CD14-positive monocyte (primary cell): ENCODE measurements around the gene PTAR1. TPM values are rescaled to one million over a fixed set of nuclear protein-coding genes. Genes with fewer than 3 reads are reported as not detected.
A peak's percentile ranks its signal among the peaks of the same experiment; 100 is the strongest.
"Not testable (repeated sequence)": the region's sequence is repeated elsewhere in the genome, so short reads cannot be mapped to it uniquely, and the experiment has no call there.

ENCODE experiments used
- DNase-seq, 3 donors: peaks; one replicate each; pipeline ENCODE4 v3.0.0-alpha.2; 2011 to 2022
- H2AFZ ChIP-seq: 2 replicates; pipeline ENCODE4 v1.6.0; 2012; ENCODE audit warnings: mild to moderate bottlenecking, low read depth, low read length, inconsistent platforms; ENCODE audit not compliant: insufficient read depth, poor library complexity, severe bottlenecking
- H3K27ac ChIP-seq, 2 donors: 1 replicate in 1 of 2; 2 replicates in 1 of 2; pipeline ENCODE4 v1.5.1; 2012 to 2013; ENCODE audit warnings: low read length in 2 of 2, control low read depth in 1 of 2, inconsistent platforms in 1 of 2, low read depth in 1 of 2, mild to moderate bottlenecking in 1 of 2
- H3K27me3 ChIP-seq, 2 donors: one replicate each; pipeline versions ENCODE4 v1.6.0 to v1.6.1; 2011 to 2013; ENCODE audit warnings: low read length in 2 of 2; ENCODE audit not compliant: control insufficient read depth in 2 of 2, insufficient read depth in 2 of 2
- H3K36me3 ChIP-seq, 2 donors: replicated peaks in 1 of 2; 1 replicate in 1 of 2; 2 replicates in 1 of 2; pipeline versions ENCODE4 v1.5.1 to v1.6.1; 2012 to 2013; ENCODE audit warnings: low read length in 2 of 2, control low read depth in 1 of 2, inconsistent platforms in 1 of 2, mild to moderate bottlenecking in 1 of 2; ENCODE audit not compliant: insufficient read depth in 2 of 2, control insufficient read depth in 1 of 2
- H3K4me1 ChIP-seq, 2 donors: 1 replicate in 1 of 2; 2 replicates in 1 of 2; pipeline versions ENCODE4 v1.5.1 to v1.6.1; 2012 to 2013; ENCODE audit warnings: low read length in 2 of 2, control low read depth in 1 of 2, inconsistent platforms in 1 of 2, mild to moderate bottlenecking in 1 of 2, moderate library complexity in 1 of 2; ENCODE audit not compliant: insufficient read depth in 2 of 2, control insufficient read depth in 1 of 2
- H3K4me2 ChIP-seq: replicated peaks from 2 replicates; pipeline ENCODE3; 2012; ENCODE audit warnings: low read length, moderate library complexity, mild to moderate bottlenecking; ENCODE audit not compliant: poor library complexity, severe bottlenecking; ENCODE audit errors: extremely low read depth
- H3K4me3 ChIP-seq, 3 experiments: fragments of 200-600 bp in 1 of 3; sonication (generic) in 1 of 3; replicated peaks in 1 of 3; 1 replicate in 2 of 3; 2 replicates in 1 of 3; pipeline ENCODE4 v1.5.1; 2011 to 2013; ENCODE audit warnings: low read length in 3 of 3, mild to moderate bottlenecking in 3 of 3, control low read depth in 2 of 3, low read depth in 2 of 3, inconsistent platforms in 1 of 3, moderate library complexity in 1 of 3
- H3K79me2 ChIP-seq: 2 replicates; pipeline ENCODE4 v1.6.0; 2012; ENCODE audit warnings: mild to moderate bottlenecking, control low read depth, inconsistent platforms, low read length, moderate library complexity; ENCODE audit not compliant: insufficient read depth
- H3K9ac ChIP-seq: 2 replicates; pipeline ENCODE4 v1.6.0; 2017; ENCODE audit warnings: low read length, mild to moderate bottlenecking; ENCODE audit not compliant: insufficient read depth, poor library complexity, severe bottlenecking
- H3K9me3 ChIP-seq, 2 donors: replicated peaks in 1 of 2; 1 replicate in 1 of 2; 2 replicates in 1 of 2; pipeline versions ENCODE4 v1.5.1 to v1.6.1; 2012 to 2013; ENCODE audit warnings: low read length in 2 of 2, control low read depth in 1 of 2; ENCODE audit not compliant: control insufficient read depth in 1 of 2, insufficient read depth in 1 of 2
- H4K20me1 ChIP-seq: 2 replicates; pipeline ENCODE4 v1.6.0; 2012; ENCODE audit warnings: mild to moderate bottlenecking, low read length, control low read depth, moderate library complexity; ENCODE audit not compliant: insufficient read depth
- H3K27ac Mint-ChIP-seq, 7 donors: one replicate each; pipeline ENCODE4 v1.8.0; 2020; ENCODE audit warnings: mild to moderate bottlenecking in 7 of 7, mixed read lengths in 7 of 7, moderate library complexity in 6 of 7, inconsistent platforms in 2 of 7
- H3K27me3 Mint-ChIP-seq, 3 donors: one replicate each; pipeline ENCODE4 v1.8.0; 2021 to 2022; ENCODE audit warnings: low read depth in 3 of 3, mild to moderate bottlenecking in 3 of 3, mixed read lengths in 3 of 3, moderate library complexity in 3 of 3, inconsistent platforms in 1 of 3
- H3K36me3 Mint-ChIP-seq, 2 donors: one replicate each; pipeline ENCODE4 v1.8.0; 2020; ENCODE audit warnings: mixed read lengths in 2 of 2, inconsistent platforms in 1 of 2, mild to moderate bottlenecking in 1 of 2
- H3K4me1 Mint-ChIP-seq: one replicate; pipeline ENCODE4 v1.8.0; 2020; ENCODE audit warnings: mild to moderate bottlenecking, mixed read lengths
- H3K4me3 Mint-ChIP-seq, 2 donors: one replicate each; pipeline ENCODE4 v1.8.0; 2020; ENCODE audit warnings: mild to moderate bottlenecking in 2 of 2, mixed read lengths in 2 of 2, moderate library complexity in 1 of 2
- H3K9me3 Mint-ChIP-seq, 7 donors: one replicate each; pipeline ENCODE4 v1.8.0; 2020 to 2022; ENCODE audit warnings: mixed read lengths in 7 of 7, mild to moderate bottlenecking in 6 of 7, moderate library complexity in 6 of 7, inconsistent platforms in 2 of 7
- WGBS: methylation state at CpG from one replicate; pipeline ENCODE4 v1.1.5; 2013; ENCODE audit warnings: missing lambda C conversion rate; ENCODE audit not compliant: insufficient coverage; 5-methylcytosine and 5-hydroxymethylcytosine counted together
- intact Hi-C, 2 donors: fragments of 100-400 bp; cut with micrococcal nuclease; formaldehyde crosslinking; loops; one replicate each; pipeline versions ENCODE4 v1.15.0 to v1.15.1; 2023
- polyA plus RNA-seq, 3 donors: library from polyadenylated mRNA; depleted of rRNA in 1 of 3; unstranded in 2 of 3; stranded (reverse) in 1 of 3; fragments of 300-500 nt in 2 of 3; fragments of >200 nt in 1 of 3; fragmentation: Illumina TruSeq in 2 of 3; gene quantifications; 1 replicate in 2 of 3; 2 replicates in 1 of 3; pipeline ENCODE4 v1.2.3, GENCODE V29; 2012 to 2021
- TF ChIP-seq, protein P1 (sequence below): fragments of 200-600 bp; IDR thresholded peaks from one replicate; pipeline ENCODE4 v1.8.0; 2022; ENCODE audit warnings: antibody characterized with exemption, mild to moderate bottlenecking

Gene PTAR1
- polyA plus RNA-seq, 3 donors = 12.3 to 24.6 (median 13.4) TPM

DNA sequence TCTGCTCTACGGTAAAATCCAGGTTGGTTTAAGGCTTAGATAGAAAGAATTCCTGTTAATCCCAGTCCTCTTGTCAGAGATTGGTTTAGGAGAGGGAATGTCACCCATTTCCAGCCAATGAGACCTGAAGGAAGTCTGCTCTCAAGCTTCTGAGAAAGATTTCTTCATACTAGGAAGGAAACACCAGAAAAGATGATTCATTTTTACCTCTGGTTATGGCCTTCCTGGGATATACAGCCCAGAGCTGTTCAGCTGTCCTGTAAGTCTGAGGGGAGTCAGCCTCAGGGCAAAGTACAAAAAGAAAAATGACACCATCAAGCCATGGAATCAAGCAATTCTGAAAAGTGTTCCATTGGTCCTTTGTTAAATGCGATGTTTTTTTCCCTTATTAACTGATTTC is 42.2 kb upstream of the PTAR1 start:
- Histone ChIP-seq H3K9ac (no peak overlapping the region), H3K36me3 (no peaks in the 10 kb centered on the region), H3K4me2 (no peak overlapping the region), H3K27me3 (no peaks in the 10 kb centered on the region), H3K9me3 (no peaks in the 10 kb centered on the region), H3K4me1 (peaks cover 11 to 16% of the 10 kb centered on the region in 2 donors), H3K4me3 (no peak overlapping the region), H2AFZ (no peak overlapping the region), H3K27ac (no peak overlapping the region), H3K79me2 (no peaks in the 10 kb centered on the region), H4K20me1 (no peaks in the 10 kb centered on the region)
- TF ChIP-seq, protein P1, sequence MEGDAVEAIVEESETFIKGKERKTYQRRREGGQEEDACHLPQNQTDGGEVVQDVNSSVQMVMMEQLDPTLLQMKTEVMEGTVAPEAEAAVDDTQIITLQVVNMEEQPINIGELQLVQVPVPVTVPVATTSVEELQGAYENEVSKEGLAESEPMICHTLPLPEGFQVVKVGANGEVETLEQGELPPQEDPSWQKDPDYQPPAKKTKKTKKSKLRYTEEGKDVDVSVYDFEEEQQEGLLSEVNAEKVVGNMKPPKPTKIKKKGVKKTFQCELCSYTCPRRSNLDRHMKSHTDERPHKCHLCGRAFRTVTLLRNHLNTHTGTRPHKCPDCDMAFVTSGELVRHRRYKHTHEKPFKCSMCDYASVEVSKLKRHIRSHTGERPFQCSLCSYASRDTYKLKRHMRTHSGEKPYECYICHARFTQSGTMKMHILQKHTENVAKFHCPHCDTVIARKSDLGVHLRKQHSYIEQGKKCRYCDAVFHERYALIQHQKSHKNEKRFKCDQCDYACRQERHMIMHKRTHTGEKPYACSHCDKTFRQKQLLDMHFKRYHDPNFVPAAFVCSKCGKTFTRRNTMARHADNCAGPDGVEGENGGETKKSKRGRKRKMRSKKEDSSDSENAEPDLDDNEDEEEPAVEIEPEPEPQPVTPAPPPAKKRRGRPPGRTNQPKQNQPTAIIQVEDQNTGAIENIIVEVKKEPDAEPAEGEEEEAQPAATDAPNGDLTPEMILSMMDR = no peak
- no peaks in the 10 kb centered on the region for H3K36me3 Mint-ChIP-seq
- DNase-seq = no peak
- intact Hi-C loops = no loop called here
- H3K4me1 Mint-ChIP-seq = peaks cover 18% of the 10 kb centered on the region
- peaks cover 0 to 3% (median 0%) of the 10 kb centered on the region in 7 donors for H3K9me3 Mint-ChIP-seq
- WGBS = no CpG with 5 or more reads among the region's 2 CpGs
- no peak overlapping the region for H3K27ac Mint-ChIP-seq
- H3K27me3 Mint-ChIP-seq = peaks cover 0 to 2% (median 2%) of the 10 kb centered on the region in 3 donors
- H3K4me3 Mint-ChIP-seq = no peak overlapping the region

DNA sequence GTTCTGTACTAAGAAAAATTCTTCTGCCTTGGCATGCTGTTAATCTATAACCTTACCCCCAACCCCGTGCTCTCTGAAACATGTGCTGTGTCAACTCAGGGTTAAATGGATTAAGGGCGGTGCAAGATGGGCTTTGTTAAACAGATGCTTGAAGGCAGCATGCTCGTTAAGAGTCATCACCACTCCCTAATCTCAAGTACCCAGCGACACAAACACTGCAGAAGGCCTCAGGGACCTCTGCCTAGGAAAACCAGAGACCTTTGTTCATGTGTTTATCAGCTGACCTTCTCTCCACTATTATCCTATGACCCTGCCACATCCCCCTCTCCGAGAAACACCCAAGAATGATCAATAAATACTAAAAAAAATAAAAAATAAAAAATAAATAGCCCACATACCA is 40.2 kb upstream of the PTAR1 start:
- H3K27me3 Mint-ChIP-seq, H3K9me3 Mint-ChIP-seq, H3K36me3 ChIP-seq, H3K4me1 Mint-ChIP-seq, H3K79me2 ChIP-seq, H3K4me1 ChIP-seq, DNase-seq, H3K4me3 ChIP-seq, H3K4me3 Mint-ChIP-seq, H2AFZ ChIP-seq, H3K27ac ChIP-seq, H3K36me3 Mint-ChIP-seq, H4K20me1 ChIP-seq, H3K27ac Mint-ChIP-seq, H3K4me2 ChIP-seq, H3K9ac ChIP-seq, H3K27me3 ChIP-seq, H3K9me3 ChIP-seq, intact Hi-C loops: not testable (repeated sequence)
- 80% methylated on average over 1 of the region's 5 CpGs for WGBS

DNA sequence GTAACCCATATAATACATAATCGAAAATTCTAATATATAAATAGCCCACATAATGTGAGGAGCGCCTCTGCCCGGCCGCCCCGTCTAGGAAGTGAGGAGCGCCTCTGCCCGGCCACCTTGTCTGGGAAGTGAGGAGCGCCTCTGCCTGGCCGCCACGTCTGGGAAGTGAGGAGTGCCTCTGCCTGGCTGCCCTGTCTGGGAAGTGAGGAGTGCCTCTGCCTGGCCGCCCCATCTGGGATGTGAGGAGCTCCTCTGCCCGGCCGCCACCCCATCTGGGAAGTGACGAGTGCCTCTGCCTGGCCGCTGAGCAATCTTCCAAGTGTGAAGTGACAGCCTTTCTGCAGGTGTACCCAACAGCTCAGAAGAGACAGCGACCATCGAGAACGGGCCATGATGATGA is 39.7 kb upstream of the PTAR1 start:
- H4K20me1 ChIP-seq, H3K36me3 ChIP-seq, H3K4me3 ChIP-seq, H3K79me2 ChIP-seq, intact Hi-C loops, H3K9me3 Mint-ChIP-seq, H2AFZ ChIP-seq, H3K36me3 Mint-ChIP-seq, H3K9me3 ChIP-seq, DNase-seq, H3K27me3 Mint-ChIP-seq, H3K4me1 Mint-ChIP-seq, H3K4me1 ChIP-seq, H3K27me3 ChIP-seq, H3K27ac ChIP-seq, H3K9ac ChIP-seq, H3K4me2 ChIP-seq, H3K4me3 Mint-ChIP-seq: not testable (repeated sequence)
- H3K27ac Mint-ChIP-seq = peak overlapping the region in 1 of 7 donors; percentile 29
- WGBS = 96% methylated on average over 10 of the region's 18 CpGs
